ENCODE measurements around the gene DLGAP5. TPM values are rescaled to one million over a fixed set of nuclear protein-coding genes. Genes with fewer than 3 reads are reported as not detected.

Gene DLGAP5
- total and polyA plus RNA-seq, 8 donors = 1.8 to 57.3 (median 23.0) TPM

- Histone ChIP-seq H3K9me3 (peaks cover 0 to 3% of the 10 kb centered on the region in 2 donors), H3K27ac (no peak overlapping the region), H3K36me3 (no peaks in the 10 kb centered on the region), H3K4me3 (no peak overlapping the region), H3K4me1 (no peaks in the 10 kb centered on the region), H3K27me3 (no peaks in the 10 kb centered on the region)
- DNase-seq (no peak), ATAC-seq (no peak)
- TF ChIP-seq, protein P1, sequence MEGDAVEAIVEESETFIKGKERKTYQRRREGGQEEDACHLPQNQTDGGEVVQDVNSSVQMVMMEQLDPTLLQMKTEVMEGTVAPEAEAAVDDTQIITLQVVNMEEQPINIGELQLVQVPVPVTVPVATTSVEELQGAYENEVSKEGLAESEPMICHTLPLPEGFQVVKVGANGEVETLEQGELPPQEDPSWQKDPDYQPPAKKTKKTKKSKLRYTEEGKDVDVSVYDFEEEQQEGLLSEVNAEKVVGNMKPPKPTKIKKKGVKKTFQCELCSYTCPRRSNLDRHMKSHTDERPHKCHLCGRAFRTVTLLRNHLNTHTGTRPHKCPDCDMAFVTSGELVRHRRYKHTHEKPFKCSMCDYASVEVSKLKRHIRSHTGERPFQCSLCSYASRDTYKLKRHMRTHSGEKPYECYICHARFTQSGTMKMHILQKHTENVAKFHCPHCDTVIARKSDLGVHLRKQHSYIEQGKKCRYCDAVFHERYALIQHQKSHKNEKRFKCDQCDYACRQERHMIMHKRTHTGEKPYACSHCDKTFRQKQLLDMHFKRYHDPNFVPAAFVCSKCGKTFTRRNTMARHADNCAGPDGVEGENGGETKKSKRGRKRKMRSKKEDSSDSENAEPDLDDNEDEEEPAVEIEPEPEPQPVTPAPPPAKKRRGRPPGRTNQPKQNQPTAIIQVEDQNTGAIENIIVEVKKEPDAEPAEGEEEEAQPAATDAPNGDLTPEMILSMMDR (IDR thresholded peaks at IDR 0.05) = no peak
- intact Hi-C loops (cut with DNase I) = no loop called here
These were observed 29.8 kb upstream of the DLGAP5 start for GRCh38 chr14:55221186-55221585.

GRCh38 chr14:55220230-55220629 is 28.8 kb upstream of the DLGAP5 start:
- H3K36me3 ChIP-seq = no peaks in the 10 kb centered on the region
- TF ChIP-seq, protein P1 (IDR thresholded peaks at IDR 0.05) = no peak
- no peak overlapping the region for H3K27ac ChIP-seq
- no peaks in the 10 kb centered on the region for H3K9me3 ChIP-seq
- no peaks in the 10 kb centered on the region for H3K27me3 ChIP-seq
- no peak for DNase-seq
- ATAC-seq = no peak
- no peaks in the 10 kb centered on the region for H3K4me1 ChIP-seq
- intact Hi-C loops (cut with DNase I) = no loop called here
- no peak overlapping the region for H3K4me3 ChIP-seq

DNA sequence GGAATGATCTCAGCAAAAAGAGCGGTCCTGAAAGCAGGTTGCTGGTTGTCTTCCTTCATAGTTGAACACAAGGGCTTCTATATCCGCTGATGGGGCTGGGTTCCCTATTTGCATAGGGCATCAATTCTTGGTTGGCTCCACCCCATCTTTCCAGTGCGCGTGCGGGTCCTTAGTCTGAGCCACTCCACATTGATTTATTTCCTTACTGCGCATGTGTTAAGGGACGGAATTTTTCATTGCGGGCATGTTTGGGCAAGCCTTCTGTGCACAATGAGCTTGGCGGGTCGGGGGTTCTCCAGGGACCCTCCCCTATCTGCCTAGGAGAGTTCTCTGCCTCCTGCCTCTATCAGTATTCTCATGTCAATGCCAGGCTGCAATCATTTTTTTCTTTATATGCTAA is 21.2 kb upstream of the DLGAP5 start:
- H3K4me3 ChIP-seq = no peak overlapping the region

GRCh38 chr14:55207832-55208231 is 16.4 kb upstream of the DLGAP5 start:
- H3K4me3 ChIP-seq = no peak overlapping the region
- H3K9me3 ChIP-seq = no peaks in the 10 kb centered on the region
- intact Hi-C loops (cut with DNase I) = no loop called here
- TF ChIP-seq, protein P1 (IDR thresholded peaks at IDR 0.05) = no peak
- H3K4me1 ChIP-seq = no peaks in the 10 kb centered on the region
- no peak overlapping the region for H3K27ac ChIP-seq
- ATAC-seq (no peak), DNase-seq (no peak)
- no peaks in the 10 kb centered on the region for H3K27me3 ChIP-seq
- no peaks in the 10 kb centered on the region for H3K36me3 ChIP-seq

More for the DNA sequence above, 21.2 kb upstream of the DLGAP5 start:
- Histone ChIP-seq H3K27me3 (no peaks in the 10 kb centered on the region), H3K36me3 (no peaks in the 10 kb centered on the region), H3K9me3 (no peaks in the 10 kb centered on the region), H3K4me1 (no peaks in the 10 kb centered on the region), H3K27ac (no peak overlapping the region)
- intact Hi-C loops (cut with DNase I) = no loop called here
- TF ChIP-seq, protein P1 (IDR thresholded peaks at IDR 0.05) = no peak
- no peak for DNase-seq
- ATAC-seq = no peak

DNA sequence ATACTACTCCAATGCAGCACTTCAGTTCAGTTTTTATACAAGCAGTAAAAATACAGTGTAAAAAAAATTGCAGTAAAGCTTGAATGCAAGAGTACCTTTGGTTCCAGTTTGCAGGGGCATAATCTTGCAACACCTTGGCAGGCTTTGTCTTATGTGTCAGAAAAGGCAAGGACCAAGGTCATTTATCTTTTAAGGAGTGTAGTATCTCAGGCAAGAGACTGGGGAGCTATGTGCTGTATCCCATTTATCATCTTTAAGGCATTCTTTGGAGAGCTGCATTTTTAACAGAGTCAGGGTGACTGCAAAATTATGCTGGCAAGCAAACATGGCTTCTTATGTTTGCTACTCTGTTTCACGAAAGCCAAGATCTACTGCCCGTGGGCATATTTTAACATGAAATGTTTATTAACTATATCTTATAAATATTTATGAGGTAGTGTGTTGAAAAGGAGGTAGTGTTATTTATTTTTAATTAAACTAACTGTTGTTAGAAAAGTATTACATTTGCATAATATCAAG is 14.8 kb upstream of the DLGAP5 start:
- ATAC-seq (no peak), DNase-seq (no peak)
- intact Hi-C loops (cut with DNase I) = no loop called here
- no peaks in the 10 kb centered on the region for H3K9me3 ChIP-seq
- no peak overlapping the region for H3K4me3 ChIP-seq
- no peaks in the 10 kb centered on the region for H3K4me1 ChIP-seq
- H3K27me3 ChIP-seq = no peaks in the 10 kb centered on the region
- H3K36me3 ChIP-seq = no peaks in the 10 kb centered on the region
- no peak overlapping the region for H3K27ac ChIP-seq
- TF ChIP-seq, protein P1 (IDR thresholded peaks at IDR 0.05) = no peak
